Measurements from ENCODE around the gene SFRP4.

SFRP4 gene

DNA sequence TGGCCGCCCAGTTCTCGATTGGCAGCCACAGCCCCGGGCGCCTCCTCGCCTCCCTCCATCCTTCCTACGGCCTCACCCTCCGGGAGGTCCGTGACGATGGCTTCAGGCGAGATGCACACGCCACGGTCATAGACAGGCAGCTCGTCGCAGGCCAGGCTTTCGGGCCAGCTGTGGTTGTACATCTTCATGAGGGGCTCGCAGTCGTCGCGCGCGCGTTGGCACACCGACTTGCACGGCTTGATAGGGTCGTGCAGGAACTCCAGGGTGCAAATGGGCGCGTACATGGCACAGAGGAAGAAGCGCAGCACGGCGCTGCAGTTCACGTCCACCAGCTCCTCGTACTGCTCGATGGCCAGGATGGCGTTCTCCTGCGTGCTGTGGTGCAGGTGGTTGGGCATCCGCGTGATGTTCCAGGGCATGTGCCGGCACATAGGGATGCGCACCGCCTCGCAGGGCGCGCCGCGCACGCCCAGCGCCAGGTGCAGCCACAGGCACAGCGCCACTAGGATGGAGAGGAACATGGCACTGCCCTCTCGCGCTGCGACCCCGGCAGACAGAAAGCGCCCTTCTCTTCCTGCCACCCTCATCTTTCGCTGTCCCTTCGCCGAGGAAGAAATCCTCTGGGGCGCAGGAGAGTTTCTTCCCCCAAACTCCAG, 472 bp downstream of the SFRP4 start:
- DNase-seq (ENCODE audit: low read depth, low spot score) = no peak
- Histone ChIP-seq H3K27me3 (ENCODE audit: insufficient read depth, insufficient read length) (peaks cover 63% of the 10 kb centered on the region), H3K9me3 (ENCODE audit: insufficient read depth, low read length) (no peaks in the 10 kb centered on the region), H3K4me3 (ENCODE audit: insufficient read length, low read depth) (peak overlapping the region; percentile 62), H3K36me3 (ENCODE audit: insufficient read depth, insufficient read length, low read length) (no peaks in the 10 kb centered on the region), H3K4me1 (ENCODE audit: insufficient read depth, insufficient read length) (peaks cover 5% of the 10 kb centered on the region), H3K9ac (ENCODE audit: insufficient read length, low read depth) (peak overlapping the region; percentile 61)
- peak; percentile 45 for TF ChIP-seq SUZ12 (IDR thresholded peaks at IDR 0.05; ENCODE audit: extremely low read depth, insufficient read depth, insufficient read length)
- TF ChIP-seq ZNF274 (IDR thresholded peaks at IDR 0.05; ENCODE audit: low read depth, low read length) = no peak

DNA sequence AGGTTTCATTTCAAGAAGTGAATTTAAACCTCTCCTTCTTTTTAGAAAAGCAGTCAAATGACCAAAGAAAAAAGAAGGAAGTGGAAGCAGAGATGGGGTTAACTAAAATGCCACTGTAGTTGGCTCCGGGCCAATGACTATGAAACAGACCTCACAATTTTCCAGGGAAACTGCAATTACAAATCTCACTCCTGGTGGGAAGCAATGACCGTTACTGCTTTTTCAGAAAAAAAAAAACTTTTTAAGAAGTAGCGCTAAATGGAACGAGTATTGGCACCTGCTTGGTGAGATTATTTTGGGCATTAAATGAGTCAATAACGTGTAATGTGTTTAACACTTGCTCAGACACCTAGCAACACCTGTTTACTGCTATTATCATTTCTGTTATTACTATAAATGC, 1.2 kb downstream of the SFRP4 start:
- no peak overlapping the region for H3K4me3 ChIP-seq (ENCODE audit: insufficient read length, low read depth)
- peaks cover 62% of the 10 kb centered on the region for H3K27me3 ChIP-seq (ENCODE audit: insufficient read depth, insufficient read length)
- no peak overlapping the region for H3K9ac ChIP-seq (ENCODE audit: insufficient read length, low read depth)
- H3K4me1 ChIP-seq (ENCODE audit: insufficient read depth, insufficient read length) = peaks cover 5% of the 10 kb centered on the region
- H3K9me3 ChIP-seq (ENCODE audit: insufficient read depth, low read length) = no peaks in the 10 kb centered on the region
- no peak for DNase-seq (ENCODE audit: low read depth, low spot score)
- H3K36me3 ChIP-seq (ENCODE audit: insufficient read depth, insufficient read length, low read length) = no peaks in the 10 kb centered on the region
- TF ChIP-seq ZNF274 (IDR thresholded peaks at IDR 0.05; ENCODE audit: low read depth, low read length) (no peak), YY1 (IDR thresholded peaks at IDR 0.05; ENCODE audit: insufficient read depth, insufficient read length) (no peak)

DNA sequence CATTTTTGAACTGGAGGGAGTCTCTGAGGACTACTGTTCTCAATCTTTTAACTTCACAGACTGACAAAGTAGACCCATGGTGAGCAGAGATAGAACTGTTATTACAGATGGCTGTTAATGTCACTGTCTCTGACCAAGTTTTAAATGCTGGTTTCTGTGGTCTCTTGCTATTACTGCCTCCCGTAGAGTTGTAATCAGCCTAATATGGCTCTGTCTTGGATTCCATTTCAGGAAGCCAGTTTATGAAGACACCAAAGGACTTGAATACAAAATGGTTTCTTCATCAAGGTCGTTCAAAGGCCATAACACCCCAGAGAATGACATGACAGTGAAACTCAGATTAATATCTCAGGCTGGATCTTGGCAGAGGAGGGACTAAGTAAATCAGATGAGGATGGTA, 3.9 kb downstream of the SFRP4 start:
- no peak for TF ChIP-seq YY1 (IDR thresholded peaks at IDR 0.05; ENCODE audit: insufficient read depth, insufficient read length)
- TF ChIP-seq ZNF274 (IDR thresholded peaks at IDR 0.05; ENCODE audit: low read depth, low read length) = no peak
- TF ChIP-seq SUZ12 (IDR thresholded peaks at IDR 0.05; ENCODE audit: extremely low read depth, insufficient read depth, insufficient read length) = no peak
- Histone ChIP-seq H3K4me3 (ENCODE audit: insufficient read length, low read depth) (no peak overlapping the region), H3K36me3 (ENCODE audit: insufficient read depth, insufficient read length, low read length) (no peaks in the 10 kb centered on the region), H3K9me3 (ENCODE audit: insufficient read depth, low read length) (no peaks in the 10 kb centered on the region), H3K27me3 (ENCODE audit: insufficient read depth, insufficient read length) (peaks cover 36% of the 10 kb centered on the region), H3K4me1 (ENCODE audit: insufficient read depth, insufficient read length) (peaks cover 5% of the 10 kb centered on the region), H3K9ac (ENCODE audit: insufficient read length, low read depth) (no peak overlapping the region)
- no peak for DNase-seq (ENCODE audit: low read depth, low spot score)

DNA sequence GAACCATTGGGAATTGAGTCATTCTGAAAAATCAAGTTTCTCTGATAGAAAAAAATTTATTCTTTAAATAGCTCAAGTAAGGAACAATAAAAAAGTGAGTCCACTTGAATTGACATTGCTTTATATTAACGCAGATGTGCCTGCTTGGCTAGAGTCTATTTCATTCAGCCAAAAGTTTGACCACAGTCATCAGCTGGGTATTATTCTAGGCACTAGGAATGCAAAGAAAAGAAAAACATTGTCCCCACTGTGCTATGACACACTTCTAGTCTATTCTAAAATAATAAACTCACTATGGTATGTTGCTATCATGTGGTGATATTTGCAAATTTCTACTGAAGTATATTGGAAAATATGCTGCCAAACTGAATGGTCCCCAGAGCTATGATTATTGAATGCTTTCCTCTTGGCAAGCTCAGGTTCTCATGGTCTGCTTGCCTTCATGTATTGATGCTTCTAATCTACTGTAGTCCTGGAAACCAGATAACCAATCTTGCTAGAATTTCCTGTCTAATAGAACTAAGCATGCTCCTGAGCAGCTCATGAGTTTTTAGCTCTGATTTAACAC, 8.3 kb downstream of the SFRP4 start:
- Histone ChIP-seq H3K4me3 (ENCODE audit: insufficient read length, low read depth) (no peak overlapping the region), H3K9ac (ENCODE audit: insufficient read length, low read depth) (no peak overlapping the region), H3K36me3 (ENCODE audit: insufficient read depth, insufficient read length, low read length) (no peaks in the 10 kb centered on the region), H3K4me1 (ENCODE audit: insufficient read depth, insufficient read length) (no peaks in the 10 kb centered on the region), H3K9me3 (ENCODE audit: insufficient read depth, low read length) (no peaks in the 10 kb centered on the region), H3K27me3 (ENCODE audit: insufficient read depth, insufficient read length) (no peaks in the 10 kb centered on the region)
- no peak for TF ChIP-seq YY1 (IDR thresholded peaks at IDR 0.05; ENCODE audit: insufficient read depth, insufficient read length)
- no peak for TF ChIP-seq SUZ12 (IDR thresholded peaks at IDR 0.05; ENCODE audit: extremely low read depth, insufficient read depth, insufficient read length)
- no peak for TF ChIP-seq ZNF274 (IDR thresholded peaks at IDR 0.05; ENCODE audit: low read depth, low read length)
- DNase-seq (ENCODE audit: low read depth, low spot score) = no peak

DNA sequence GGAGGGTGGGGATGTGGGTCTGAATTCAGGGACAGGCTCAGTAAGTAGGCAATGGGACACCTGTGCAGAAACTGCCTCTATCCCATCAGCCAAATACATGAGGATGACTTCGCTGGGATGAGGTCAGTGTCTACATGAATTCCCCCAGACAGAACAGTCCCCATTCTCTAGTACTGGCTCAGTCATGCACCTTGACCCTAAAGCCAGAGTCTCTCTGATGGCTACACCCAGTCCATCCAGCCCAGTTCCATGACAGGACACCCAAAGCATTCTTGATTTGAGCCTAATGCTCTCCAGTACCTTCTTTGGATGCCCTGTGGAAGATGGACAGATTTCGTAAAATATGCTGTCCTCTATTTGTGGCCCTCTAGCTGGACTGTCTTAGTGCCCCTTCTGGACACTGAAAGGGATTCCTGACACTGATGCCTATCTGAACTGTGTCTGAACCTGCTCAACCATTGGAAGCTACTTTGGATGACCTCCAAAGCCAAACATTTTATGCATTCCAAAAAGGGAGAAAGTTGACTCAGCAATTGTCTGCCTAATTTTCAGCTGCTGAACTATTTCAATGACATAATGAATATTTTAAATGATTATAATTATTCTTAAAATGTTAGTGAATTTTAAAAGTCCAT, 14.6 kb downstream of the SFRP4 start:
- Histone ChIP-seq H3K27me3 (ENCODE audit: insufficient read depth, insufficient read length) (no peaks in the 10 kb centered on the region), H3K9ac (ENCODE audit: insufficient read length, low read depth) (no peak overlapping the region), H3K36me3 (ENCODE audit: insufficient read depth, insufficient read length, low read length) (no peaks in the 10 kb centered on the region), H3K4me1 (ENCODE audit: insufficient read depth, insufficient read length) (no peaks in the 10 kb centered on the region), H3K9me3 (ENCODE audit: insufficient read depth, low read length) (no peaks in the 10 kb centered on the region), H3K4me3 (ENCODE audit: insufficient read length, low read depth) (no peak overlapping the region)
- DNase-seq (ENCODE audit: low read depth, low spot score) = no peak
- TF ChIP-seq SUZ12 (IDR thresholded peaks at IDR 0.05; ENCODE audit: extremely low read depth, insufficient read depth, insufficient read length) (no peak), YY1 (IDR thresholded peaks at IDR 0.05; ENCODE audit: insufficient read depth, insufficient read length) (no peak)

DNA sequence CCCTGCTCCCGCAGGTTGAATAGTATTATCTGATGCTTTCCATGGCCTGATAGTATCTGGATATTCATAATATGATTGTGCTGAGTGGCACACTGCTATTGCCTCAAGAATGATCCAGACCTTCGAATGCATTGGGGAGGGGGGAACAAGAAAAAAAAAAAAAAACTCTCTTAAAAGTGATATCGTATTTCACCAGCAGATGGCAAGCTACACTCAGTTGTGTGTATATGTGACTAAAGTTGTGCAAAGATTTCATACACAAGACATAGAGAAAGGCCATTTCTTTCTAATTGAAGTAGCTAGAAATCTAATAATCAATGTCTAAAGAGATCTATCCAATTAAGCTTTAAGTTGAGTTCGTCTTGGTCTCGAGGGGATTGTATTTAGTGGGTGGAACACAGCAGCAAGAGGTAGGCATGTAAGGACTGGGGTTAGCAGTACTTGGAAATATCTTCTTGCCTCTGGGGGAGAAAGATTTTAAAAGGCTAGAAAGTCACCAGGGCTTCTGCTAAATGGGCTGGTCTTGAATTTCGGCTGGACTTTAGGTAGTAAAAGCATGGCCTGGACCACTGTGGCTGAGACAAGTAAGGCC, 15.3 kb downstream of the SFRP4 start:
- TF ChIP-seq SUZ12 (IDR thresholded peaks at IDR 0.05; ENCODE audit: extremely low read depth, insufficient read depth, insufficient read length) (no peak), ZNF274 (IDR thresholded peaks at IDR 0.05; ENCODE audit: low read depth, low read length) (no peak), YY1 (IDR thresholded peaks at IDR 0.05; ENCODE audit: insufficient read depth, insufficient read length) (no peak)
- H3K4me3 ChIP-seq (ENCODE audit: insufficient read length, low read depth) = no peak overlapping the region
- peak; percentile 55 for DNase-seq (ENCODE audit: low read depth, low spot score)
- no peaks in the 10 kb centered on the region for H3K4me1 ChIP-seq (ENCODE audit: insufficient read depth, insufficient read length)
- no peak overlapping the region for H3K9ac ChIP-seq (ENCODE audit: insufficient read length, low read depth)
- no peaks in the 10 kb centered on the region for H3K9me3 ChIP-seq (ENCODE audit: insufficient read depth, low read length)
- no peaks in the 10 kb centered on the region for H3K27me3 ChIP-seq (ENCODE audit: insufficient read depth, insufficient read length)
- H3K36me3 ChIP-seq (ENCODE audit: insufficient read depth, insufficient read length, low read length) = no peaks in the 10 kb centered on the region

DNA sequence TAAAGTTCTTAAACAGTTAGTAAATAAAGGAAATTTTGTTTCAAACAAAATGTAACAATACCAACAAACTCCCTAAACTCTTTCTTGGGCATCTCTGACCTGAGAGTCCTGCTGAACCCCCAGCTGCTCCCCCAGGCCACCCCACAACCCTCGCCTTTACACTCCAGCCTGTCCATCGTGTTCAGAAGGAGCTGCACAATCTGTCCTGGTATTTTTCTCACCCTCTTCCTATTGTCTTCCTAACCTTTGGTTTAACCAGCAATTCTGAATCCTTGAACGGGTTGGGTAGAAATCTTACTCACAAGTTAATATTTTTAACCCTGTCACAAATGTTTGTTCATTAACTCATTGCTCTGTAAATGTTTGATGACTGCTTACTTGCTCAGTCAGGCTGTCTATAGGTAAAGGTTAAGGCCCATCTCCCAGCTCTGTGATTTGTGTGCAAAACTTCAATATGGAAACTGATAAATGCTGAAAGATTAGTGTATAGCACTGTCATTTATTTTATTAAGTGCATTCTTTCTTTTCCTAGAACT, 16.8 kb downstream of the SFRP4 start:
- H3K4me3 ChIP-seq (ENCODE audit: insufficient read length, low read depth) = no peak overlapping the region
- H3K9ac ChIP-seq (ENCODE audit: insufficient read length, low read depth) = no peak overlapping the region
- no peaks in the 10 kb centered on the region for H3K36me3 ChIP-seq (ENCODE audit: insufficient read depth, insufficient read length, low read length)
- H3K4me1 ChIP-seq (ENCODE audit: insufficient read depth, insufficient read length) = no peaks in the 10 kb centered on the region
- TF ChIP-seq YY1 (IDR thresholded peaks at IDR 0.05; ENCODE audit: insufficient read depth, insufficient read length) (no peak), SUZ12 (IDR thresholded peaks at IDR 0.05; ENCODE audit: extremely low read depth, insufficient read depth, insufficient read length) (no peak), ZNF274 (IDR thresholded peaks at IDR 0.05; ENCODE audit: low read depth, low read length) (no peak)
- no peaks in the 10 kb centered on the region for H3K27me3 ChIP-seq (ENCODE audit: insufficient read depth, insufficient read length)
- DNase-seq (ENCODE audit: low read depth, low spot score) = no peak
- no peaks in the 10 kb centered on the region for H3K9me3 ChIP-seq (ENCODE audit: insufficient read depth, low read length)

Data from NT2/D1 (cell line).